Epidermal melanocyte (primary cell): ENCODE measurements around the gene RABEP2.
"Not testable (repeated sequence)": the region's sequence is repeated elsewhere in the genome, so short reads cannot be mapped to it uniquely, and the experiment has no call there.

Experiments
- DNase-seq: peaks from one replicate; pipeline ENCODE4 v3.0.0; 2011; ENCODE audit warnings: low spot score; ENCODE audit not compliant: insufficient read length

RABEP2 gene

DNA sequence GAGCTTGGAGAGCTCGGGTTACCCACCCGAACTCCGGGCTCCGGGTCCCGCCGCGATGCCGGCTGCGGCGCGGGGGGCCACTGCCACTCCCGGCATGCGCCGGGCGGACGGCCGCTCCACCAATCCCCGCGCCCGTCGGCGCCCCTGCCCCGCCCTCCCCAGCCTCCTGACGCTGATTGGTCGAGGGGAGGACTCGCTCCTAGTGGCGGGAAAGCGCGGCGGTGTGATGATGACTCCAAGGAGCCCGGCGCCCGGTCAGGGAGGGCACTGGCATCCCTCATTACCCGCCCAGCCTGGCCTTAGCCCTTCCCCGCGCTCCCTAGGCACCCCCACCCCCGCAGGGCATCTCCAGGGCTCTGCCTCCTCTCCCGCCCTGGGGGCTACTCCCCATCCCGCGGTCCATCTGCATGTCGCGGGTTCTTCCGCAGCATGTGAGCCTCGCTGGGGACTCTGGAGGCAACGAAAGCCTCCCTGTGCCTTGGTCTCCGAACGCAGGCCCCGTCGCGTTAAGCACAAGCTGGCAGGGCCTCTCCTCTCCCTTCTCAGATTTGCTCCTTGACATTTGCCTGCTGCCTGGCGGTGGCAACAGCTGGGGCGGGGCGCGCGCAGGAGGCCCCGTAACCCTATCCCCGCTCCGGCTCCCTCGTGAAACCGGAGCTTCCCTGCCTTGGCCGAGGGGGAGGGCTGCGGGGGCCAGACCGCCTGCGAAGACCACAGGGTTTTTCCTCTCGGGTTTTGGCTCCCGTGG lies 45.0 kb downstream of the RABEP2 start:
- peak; percentile 97 for DNase-seq

DNA sequence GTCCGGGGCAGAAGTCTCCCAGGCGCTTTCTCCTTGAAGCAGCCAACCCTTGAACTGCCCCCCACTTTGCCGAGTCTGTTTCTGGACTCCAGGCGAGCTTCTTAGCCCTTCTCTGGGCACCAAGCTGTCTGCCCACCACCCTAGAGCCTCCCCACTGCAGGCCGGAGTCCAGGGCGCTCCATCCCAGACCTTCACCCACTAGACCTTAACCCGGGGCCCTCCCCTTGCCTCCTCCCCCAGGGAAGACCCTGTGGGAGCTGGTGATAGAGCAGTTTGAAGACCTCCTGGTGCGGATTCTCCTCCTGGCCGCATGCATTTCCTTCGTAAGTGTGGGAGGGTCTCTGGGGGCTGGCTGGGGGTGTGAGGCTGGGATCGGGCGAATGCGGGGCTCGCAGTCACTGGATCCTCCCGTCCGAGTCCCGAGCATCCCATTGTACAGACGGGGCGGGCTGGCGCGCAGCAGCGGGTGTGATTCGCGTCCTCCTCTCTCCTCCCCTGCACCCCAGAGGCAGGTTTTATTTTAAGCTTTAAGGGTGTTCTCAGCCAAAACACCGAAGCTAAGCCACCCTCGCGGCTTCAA lies 45.7 kb downstream of the RABEP2 start:
- no peak for DNase-seq

DNA sequence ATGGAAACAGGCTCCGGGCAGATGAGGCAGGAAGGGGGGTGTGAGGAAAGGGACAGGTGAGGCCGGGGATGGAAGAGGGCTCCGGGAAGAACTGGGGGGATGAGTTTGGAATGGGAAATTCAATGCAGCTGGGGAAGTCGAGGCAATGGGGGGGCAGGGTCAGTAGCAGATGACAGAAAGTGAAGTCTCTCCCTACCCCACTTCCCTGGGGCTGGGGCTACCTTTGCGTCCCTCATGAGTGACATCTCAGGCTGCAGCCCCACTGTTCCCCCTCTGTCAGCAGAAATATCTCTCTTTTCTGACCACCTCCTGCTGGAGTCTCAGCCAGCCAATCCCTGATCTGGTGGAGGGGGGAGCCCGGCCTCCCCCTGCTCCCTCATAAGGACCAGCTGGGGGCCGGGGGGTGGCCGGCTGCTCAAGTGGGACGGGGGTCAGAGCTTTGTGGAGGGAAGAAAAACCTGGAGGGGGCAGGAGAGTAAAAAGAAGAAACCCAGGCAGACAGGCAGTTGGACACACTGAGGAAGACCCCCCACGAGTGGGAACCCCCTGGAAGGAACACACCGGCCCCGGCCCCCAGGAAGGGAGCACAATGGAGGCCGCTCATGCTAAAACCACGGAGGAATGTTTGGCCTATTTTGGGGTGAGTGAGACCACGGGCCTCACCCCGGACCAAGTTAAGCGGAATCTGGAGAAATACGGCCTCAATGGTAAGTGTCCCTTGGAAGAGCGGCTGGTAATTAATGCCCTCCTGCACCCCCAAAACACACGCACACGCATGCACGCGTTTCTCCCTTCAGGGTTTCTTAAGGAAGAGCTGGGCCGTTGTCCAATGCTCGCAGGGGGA lies 46.7 kb downstream of the RABEP2 start, which contains the start of gene ATP2A1:
Gene ATP2A1, plus strand, starts transcription at position 406 of the 844 bp plus-strand sequence. Its CDS starts 184 bp downstream, at position 590.
- no peak for DNase-seq

DNA sequence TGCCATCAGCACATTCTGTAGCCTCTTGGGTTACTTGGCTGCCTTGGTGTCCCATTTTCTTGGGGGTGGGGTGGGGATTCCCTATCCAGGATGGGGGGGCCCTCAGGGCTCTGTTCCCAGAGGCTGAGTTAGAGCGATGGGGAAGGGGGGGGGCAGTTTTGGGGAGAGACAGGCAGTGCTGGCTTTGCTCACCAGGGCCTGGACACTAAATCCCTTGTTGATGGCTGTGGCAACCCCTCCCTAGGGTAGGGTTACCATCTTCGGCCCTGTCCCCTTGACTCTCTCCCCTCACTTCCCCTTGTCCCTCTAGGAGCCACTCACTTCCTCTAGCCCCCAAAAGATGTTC lies 47.4 kb downstream of the RABEP2 start:
- no peak for DNase-seq

DNA sequence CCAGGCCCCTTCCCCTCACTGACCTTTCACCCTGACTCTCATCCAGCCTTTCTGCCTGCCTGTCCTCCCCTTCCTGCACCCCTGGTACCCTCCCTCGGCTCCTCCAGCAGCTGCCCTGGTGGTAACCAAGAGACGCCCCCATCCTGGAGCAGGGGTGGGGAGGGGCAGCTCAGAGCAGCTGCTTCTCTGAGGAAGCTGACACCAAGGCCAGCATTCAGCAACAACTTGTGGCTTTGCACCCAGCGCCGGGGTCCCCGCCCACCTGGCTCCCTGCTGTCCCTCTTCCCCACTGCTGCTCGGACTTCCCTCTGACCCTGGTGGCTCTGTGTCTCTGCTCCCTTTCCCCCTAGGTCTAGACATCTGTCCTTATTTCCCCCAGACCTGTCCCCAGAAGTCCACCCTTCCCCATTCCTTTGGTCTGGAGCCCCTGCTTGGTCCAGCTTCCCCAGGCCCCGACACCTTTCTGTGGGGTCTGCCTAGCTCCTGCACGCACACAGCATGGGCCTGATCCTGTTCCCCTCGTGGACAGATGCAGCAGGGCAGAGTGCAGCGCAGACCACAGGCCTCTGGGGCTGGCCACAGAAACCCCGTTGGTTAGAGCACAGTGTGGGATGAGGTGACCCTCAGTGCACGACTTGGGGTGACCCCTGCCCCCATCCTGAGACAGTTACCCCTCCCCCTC lies 47.9 kb downstream of the RABEP2 start:
- no peak for DNase-seq

DNA sequence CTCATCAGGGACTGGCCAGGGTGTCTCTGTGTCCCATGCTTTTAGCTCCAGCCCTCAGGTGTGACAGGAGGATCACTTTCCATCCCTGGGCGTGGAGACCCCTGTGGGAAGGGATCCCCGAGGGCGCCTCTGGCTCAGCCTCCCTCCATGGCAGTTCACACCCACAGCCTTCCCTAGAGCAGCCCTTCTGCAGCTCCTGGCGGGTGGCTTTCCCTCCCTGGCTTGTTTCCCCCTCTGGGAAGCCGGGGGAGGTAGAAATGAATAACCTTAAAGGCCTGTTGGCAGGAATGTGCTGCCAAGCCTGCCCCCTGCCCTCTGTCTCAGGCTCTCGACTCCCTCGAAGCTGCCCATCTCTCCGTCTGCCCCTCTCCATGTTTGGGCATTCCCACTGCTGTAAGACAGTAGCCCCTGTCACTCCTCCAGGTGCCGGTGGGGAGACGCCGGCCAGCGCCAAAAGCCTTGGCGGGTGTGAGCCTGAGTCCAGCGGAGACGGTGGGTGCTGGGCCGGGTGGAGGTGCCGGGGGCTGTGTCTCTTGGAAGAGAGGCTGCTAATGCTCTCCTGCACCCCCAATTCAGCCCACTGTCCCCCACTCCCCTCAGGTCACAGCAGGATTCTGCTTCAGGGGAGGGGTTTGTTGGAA lies 48.9 kb downstream of the RABEP2 start:
- no peak for DNase-seq

DNA sequence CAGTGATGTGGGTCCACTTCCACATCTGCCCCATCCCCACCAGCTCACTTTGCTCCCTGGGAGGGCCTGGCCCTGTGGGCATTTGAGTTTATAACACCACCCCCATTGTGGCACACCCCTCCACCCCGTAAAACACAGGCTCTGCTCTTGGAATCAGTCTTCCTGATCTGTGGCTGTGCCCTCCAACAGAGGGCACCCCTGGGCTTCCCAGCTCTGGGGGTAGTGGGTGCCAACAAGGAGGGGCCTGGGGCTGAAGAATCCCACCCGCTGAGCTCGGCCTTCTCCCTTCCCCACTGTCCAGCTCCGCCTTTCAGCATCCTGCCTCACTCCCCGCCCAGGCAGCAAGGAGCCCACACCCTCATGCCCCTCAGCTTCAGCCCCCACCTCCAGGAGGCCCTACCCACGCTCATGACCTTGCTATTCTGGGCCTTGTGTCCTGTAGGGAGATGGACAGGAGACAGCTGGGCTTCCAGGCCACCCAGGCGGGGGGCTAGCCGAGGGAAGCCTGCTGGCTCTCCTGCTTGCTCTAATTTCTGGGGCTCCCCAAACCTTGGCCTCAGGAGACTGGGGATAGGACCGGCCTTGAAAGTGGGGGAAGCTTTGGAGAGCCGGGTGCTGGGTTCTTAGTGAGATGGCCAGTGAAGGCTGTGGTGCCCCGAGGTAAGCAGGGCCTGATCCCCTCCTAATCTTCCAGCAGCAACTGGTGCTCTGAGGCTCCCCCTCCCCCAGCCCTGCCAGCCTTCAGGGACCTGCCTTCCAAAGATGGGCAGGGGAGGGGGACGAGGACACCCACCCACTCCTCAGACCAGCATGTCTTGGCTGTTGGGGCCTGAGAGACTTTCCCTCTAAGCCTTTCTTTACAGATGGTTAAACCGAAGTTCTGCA lies 49.7 kb downstream of the RABEP2 start:
- DNase-seq: no peak

DNA sequence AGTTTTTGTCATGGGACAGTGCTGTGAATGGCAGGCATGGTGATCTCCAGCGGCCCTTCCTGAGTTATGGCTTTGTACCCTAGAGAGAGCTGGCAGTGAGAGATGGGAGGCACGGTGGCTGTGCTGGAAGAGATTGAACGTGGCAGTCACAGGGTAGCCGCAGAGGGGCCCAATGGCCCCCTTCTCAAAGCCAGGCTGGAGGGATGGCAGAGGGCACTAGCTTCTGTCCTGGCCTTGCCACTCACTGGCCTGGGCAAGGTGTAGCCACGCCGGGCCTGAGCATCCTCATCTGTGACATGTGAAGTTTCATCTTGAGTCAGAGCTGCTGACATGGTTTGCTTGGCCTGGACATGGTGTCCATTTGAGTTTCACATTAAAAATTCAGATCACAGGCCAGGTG lies 50.6 kb downstream of the RABEP2 start:
- DNase-seq: no peak

DNA sequence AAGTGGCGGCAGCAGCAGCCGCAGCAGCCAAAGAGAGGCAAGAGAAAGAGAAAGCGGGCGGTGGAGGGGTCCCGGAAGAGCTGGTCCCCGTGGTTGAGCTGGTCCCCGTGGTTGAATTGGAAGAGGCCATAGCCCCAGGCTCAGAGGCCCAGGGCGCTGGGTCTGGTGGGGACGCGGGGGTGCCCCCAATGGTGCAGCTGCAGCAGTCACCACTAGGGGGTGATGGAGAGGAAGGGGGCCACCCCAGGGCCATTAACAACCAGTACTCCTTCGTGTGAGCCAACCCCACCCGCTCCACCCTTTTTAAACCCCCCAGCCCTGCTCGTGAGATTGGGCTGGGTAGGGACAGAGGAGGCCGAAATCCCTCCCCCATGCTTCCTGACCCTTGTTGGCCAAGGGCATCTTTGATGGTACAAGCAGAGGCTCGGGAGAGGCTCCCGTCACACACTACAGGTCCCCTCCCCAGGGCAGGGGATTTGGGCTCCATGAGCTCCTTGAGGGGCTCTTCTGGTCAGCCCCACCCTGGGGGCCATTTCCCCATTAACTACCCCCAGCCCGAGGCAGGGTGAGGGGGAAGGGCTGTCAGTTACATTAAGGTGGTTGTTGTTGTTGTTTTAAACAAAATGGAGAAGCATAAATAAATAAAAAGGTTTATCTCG lies 51.4 kb downstream of the RABEP2 start:
- no peak for DNase-seq

DNA sequence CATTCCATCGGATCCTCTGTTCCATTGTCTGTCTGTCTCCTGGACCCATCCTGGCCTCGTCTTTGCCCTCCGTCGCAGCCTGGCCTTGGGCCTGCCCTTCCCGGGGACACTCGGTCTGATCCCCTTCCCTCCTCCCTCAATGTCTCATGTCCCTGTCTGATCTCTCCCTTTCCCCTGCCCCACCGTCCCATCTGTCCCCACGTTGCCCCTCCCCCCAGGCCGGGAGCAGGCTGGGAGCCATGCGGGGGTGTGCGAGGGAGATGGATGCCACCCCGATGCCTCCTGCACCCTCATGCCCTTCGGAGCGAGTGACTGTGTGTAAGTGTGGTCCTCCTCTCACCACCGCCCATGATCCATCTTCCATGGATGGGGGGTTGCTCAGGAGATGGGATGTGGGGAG lies 52.1 kb downstream of the RABEP2 start:
- DNase-seq: no peak

DNA sequence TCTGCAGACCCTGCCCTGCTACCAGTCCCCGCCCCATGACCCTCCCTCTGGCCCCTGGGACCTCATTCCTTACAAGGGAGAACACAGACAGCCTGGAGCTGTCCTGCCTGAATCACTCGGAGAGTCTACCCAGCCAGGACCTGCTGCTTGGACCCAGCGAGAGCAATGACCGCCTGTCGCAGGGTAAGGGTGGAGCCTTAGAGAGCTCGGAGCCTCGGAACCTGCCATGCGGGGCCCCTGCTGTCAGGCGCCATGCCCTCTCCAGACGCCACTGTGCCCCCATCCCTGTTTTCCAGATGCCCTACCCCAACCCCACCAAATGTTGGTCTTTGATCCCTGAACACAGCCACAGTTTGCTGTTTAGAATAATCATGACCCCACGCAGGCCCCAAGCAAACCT lies 55.8 kb downstream of the RABEP2 start:
- no peak for DNase-seq

DNA sequence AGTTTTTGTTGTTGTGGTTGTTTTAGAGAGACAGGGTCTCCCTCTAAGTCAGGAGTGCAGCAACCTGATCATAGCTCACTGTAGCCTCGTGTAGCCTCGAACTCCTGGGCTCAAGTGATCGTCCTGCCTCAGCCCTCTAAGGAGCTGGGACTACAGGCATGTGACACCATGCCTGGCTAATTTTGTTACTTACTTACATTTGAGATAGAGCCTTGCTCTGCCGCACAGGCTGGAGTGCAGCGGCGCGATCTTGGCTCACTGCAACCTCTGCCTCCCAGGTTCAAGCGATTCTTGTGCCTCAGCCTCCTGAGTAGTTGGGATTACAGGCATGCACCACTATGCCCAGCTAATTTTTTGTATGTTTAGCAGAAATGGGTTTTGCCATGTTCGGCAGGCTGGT lies 57.4 kb downstream of the RABEP2 start:
- not testable (repeated sequence) for DNase-seq

DNA sequence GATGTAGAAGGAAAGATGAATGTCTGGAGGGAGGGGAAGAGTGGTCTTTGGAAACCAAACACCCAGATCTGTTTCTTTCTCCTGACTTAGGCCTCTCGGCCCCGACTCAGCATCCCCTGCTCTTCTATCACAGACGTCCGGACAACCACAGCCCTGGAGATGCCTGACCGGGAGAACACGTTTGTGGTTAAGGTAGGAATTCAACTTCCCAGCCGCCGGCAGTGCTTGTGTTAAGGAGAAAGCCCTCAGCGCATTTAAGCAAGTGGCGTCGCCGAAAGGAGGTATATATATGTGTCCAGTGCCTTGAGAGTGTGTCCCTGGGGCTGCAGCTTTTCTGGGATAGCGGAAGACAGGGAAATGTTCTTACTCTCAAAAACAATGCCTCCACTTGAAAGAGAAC lies 57.8 kb downstream of the RABEP2 start:
- DNase-seq: no peak

DNA sequence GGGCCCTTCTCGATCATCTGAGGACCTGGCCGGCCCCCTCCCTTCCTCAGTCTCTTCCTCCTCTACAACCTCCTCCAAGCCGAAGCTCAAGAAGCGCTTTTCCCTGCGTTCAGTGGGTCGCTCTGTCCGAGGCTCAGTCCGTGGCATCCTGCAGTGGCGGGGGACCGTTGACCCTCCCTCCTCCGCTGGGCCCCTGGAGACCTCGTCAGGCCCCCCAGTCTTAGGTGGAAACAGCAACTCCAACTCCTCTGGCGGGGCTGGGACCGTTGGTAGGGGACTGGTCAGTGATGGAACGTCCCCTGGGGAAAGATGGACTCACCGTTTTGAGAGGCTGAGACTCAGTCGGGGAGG lies 58.6 kb downstream of the RABEP2 start:
- no peak for DNase-seq

DNA sequence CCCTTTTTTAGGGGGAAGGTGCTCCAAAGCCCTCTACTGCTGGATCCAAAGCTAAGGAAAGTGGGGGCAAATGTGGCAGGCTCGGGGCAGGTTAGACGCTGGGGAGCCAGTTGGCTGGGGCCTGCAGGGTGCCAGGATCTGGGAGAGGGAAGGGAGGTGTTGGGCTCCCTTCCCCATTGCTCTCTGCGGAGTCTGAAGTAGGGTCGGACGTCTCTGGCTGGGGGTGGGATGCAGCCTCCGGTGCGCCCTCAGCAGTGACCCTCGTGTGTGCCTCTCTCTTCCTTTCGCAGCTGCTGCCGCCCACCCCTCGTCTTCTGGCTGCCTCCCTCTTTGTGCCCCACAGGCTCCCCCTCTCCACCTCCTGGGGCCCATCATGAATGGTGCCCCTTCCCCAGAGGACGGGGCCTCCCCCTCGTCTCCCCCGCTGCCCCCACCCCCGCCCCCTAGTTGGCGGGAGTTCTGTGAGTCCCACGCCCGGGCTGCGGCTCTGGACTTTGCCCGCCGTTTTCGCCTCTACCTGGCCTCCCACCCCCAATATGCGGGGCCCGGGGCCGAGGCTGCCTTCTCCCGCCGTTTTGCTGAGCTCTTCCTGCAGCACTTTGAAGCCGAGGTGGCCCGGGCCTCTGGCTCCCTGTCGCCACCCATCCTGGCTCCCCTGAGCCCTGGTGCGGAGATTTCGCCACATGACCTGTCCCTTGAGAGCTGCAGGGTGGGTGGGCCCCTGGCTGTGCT lies 59.1 kb downstream of the RABEP2 start:
- DNase-seq: no peak

DNA sequence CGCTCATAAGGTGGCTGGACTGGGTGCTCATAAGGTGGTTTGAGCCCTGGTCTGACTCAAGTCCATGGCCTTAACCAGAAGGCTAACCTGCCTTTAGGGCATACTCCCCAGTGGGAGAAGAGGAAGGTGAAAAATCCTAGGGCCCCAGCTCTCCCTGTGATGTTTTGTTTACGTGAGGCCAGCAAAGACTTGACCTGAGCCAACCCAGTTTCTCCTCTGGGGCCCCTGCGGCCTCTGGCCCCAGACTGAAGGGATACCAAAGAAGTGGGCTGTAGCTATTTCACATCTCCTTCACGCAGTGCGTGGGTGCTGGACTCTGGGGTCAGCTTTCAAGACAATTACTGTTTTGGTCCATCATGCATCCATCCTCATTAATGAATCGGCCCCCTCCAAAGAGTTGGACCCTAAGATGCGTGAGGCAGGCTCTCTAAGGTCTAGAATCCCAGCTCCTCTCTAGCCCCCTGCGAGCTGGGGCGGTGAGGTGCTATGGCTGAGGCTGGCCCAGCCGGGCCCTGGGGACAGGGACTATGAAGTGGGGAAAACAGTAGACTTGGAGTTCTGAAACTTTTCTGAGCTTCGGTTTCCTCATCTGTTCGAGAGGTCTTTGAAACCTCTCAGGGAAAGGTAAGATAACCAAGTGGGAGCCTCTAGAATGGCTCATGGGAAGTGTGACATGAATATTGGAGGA lies 59.9 kb downstream of the RABEP2 start:
- DNase-seq: no peak

DNA sequence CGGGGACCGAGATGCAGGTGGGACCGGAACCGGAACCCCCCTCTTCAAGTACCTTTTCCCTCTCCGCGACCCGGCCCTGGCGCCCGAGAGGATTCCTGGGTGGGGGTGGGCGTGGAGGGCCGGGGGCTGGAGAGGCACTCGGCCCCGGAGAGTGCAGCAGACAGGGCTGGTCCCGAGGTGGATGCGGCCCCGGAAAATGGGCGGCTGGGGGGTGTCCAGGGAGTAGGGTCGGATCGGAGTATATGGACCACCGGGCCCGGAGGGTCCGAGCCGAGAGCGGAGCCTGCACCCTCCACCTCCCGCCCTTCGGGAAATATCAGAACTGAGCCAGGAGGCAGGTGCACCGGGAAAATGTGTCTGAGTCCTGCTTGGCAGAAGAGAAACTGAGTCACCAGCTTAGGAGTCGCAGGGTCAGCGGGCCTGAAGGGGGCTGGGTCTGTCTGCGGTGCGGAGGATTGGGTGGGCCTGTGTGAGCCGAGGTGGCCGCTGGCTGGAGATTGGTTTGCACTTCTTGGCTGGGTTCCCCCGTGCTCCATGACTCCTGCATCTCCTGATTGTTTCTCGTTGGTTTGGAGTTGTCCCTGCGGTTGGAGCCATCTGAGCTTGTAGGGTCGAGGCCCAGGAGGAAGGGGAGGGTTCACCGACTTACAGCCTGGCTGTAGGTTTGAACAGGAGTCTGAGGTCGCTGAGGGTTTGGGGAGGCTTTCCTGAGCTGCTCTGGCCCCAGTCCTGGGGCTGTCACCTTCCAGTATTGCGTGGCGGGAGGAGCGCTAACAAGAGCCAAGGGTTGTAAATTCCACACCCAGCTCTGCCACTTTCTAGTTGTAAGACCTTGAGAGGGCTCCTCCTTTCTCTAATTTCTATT lies 60.9 kb downstream of the RABEP2 start:
- no peak for DNase-seq

DNA sequence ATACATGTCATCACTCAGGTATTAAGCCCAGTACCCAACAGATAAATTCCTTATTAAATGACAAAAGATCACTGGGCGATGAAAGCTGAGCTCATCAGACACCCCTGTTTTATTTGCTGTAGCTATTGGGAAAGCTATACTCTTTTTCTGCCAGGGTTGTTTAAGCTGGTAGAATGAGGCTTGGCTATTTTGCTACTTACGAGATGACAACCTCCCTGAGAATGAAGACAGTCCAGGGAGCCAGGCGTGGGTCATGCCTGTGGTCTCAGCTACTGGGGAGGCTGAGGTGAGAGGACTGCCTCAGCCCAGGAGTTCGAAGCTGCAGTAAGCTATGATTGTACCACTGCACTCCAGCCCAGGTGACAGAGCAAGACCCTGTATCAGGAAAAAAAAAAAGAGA lies 65.7 kb downstream of the RABEP2 start:
- no peak for DNase-seq
